Endothelial cell of umbilical vein (primary cell): ENCODE data around the gene CCDC157. TPM values are rescaled to one million over a fixed set of nuclear protein-coding genes. Genes with fewer than 3 reads are reported as not detected.

ENCODE experiments used
- BruUV-seq: library from RNA; stranded (reverse); fragments of 400-500 nt; replicated peaks from 2 replicates; lab custom pipeline; 2021; lab: Mats Ljungman, UMichigan
- CTCF ChIA-PET: fragments of 300-600, 350-600 bp; sonication (Branson Sonifier 250); formaldehyde crosslinking; loops from one replicate; lab custom pipeline; 2021; ENCODE audit warnings: antibody characterized with exemption, inconsistent platforms; lab: Charles Lee
- POLR2A ChIA-PET: fragments of 300-600, 350-600 bp; sonication (Branson Sonifier 250); formaldehyde crosslinking; loops from one replicate; lab custom pipeline; 2021; ENCODE audit warnings: antibody characterized with exemption, inconsistent platforms; lab: Charles Lee
- DNase-seq: peaks from one replicate; pipeline ENCODE4 v3.0.0-alpha.2; 2011; ENCODE audit warnings: low read depth, low spot score
- FAIRE-seq: peaks from 2 replicates; lab custom pipeline; 2011; peaks lifted over from hg19 to GRCh38; lab: Jason Lieb, UNC
- H2AFZ ChIP-seq: 2 replicates; pipeline ENCODE4 v1.6.0; 2012; ENCODE audit warnings: low read depth, low read length, control low read depth, inconsistent platforms
- H3K27ac ChIP-seq: 2 replicates; pipeline ENCODE4 v1.5.1; 2011; ENCODE audit warnings: low read depth, mild to moderate bottlenecking, control low read depth, low read length, moderate library complexity; ENCODE audit not compliant: insufficient read depth
- H3K27me3 ChIP-seq, 2 experiments: 2 replicates each; pipeline versions ENCODE4 v1.6.0 to v1.6.1; 2011; ENCODE audit warnings: low read length in 2 of 2, mixed read lengths in 1 of 2; ENCODE audit not compliant: control insufficient read depth in 2 of 2, insufficient read depth in 2 of 2
- H3K36me3 ChIP-seq, 2 experiments: 2 replicates in 1 of 2; 3 replicates in 1 of 2; pipeline ENCODE4 v1.5.1; 2011; ENCODE audit warnings: low read length in 2 of 2, mild to moderate bottlenecking in 1 of 2, moderate library complexity in 1 of 2; ENCODE audit not compliant: control insufficient read depth in 2 of 2, insufficient read depth in 2 of 2; ENCODE audit errors: extremely low read depth in 1 of 2
- H3K4me1 ChIP-seq: 3 replicates; pipeline ENCODE4 v1.5.1; 2011; ENCODE audit warnings: mild to moderate bottlenecking, low read length; ENCODE audit not compliant: control insufficient read depth, insufficient read depth; ENCODE audit errors: extremely low read depth
- H3K4me2 ChIP-seq: 2 replicates; pipeline ENCODE4 v1.6.1; 2011; ENCODE audit warnings: low read length, control low read depth, mixed read lengths; ENCODE audit not compliant: insufficient read depth
- H3K4me3 ChIP-seq, 3 experiments: fragments of 200-600 bp in 1 of 3; sonication (generic), shearing (Covaris generic) in 1 of 3; replicated peaks in 1 of 3; 2 replicates each; pipeline ENCODE4 v1.5.1; 2011 to 2016; ENCODE audit warnings: control low read depth in 3 of 3, low read length in 3 of 3, mild to moderate bottlenecking in 2 of 3, inconsistent platforms in 1 of 3, low read depth in 1 of 3, moderate library complexity in 1 of 3; ENCODE audit not compliant: insufficient read depth in 1 of 3
- H3K79me2 ChIP-seq: 2 replicates; pipeline ENCODE4 v1.6.0; 2012; ENCODE audit warnings: low read length, inconsistent platforms; ENCODE audit not compliant: control insufficient read depth, insufficient read depth
- H3K9ac ChIP-seq: replicated peaks from 2 replicates; pipeline ENCODE3; 2011; ENCODE audit warnings: low read length, control low read depth; ENCODE audit not compliant: insufficient read depth; ENCODE audit errors: extremely low read depth
- H3K9me1 ChIP-seq: replicated peaks from 3 replicates; pipeline ENCODE4 v1.6.0; 2011; ENCODE audit warnings: mild to moderate bottlenecking, low read length; ENCODE audit not compliant: control insufficient read depth, insufficient read depth; ENCODE audit errors: extremely low read depth
- H3K9me3 ChIP-seq: replicated peaks from 2 replicates; pipeline ENCODE4 v1.5.1; 2012; ENCODE audit warnings: low read length, inconsistent platforms; ENCODE audit not compliant: control insufficient read depth, insufficient read depth
- H4K20me1 ChIP-seq: replicated peaks from 2 replicates; pipeline ENCODE3; 2011; ENCODE audit warnings: mild to moderate bottlenecking, low read length; ENCODE audit not compliant: control insufficient read depth, insufficient read depth; ENCODE audit errors: extremely low read depth
- CTCF ChIP-seq, 2 donors: IDR thresholded peaks; 1 replicate in 1 of 2; 2 replicates in 1 of 2; pipeline ENCODE4 v1.5.1; 2011; ENCODE audit warnings: low read length in 2 of 2, mild to moderate bottlenecking in 2 of 2, moderate library complexity in 2 of 2, control low read depth in 1 of 2, inconsistent platforms in 1 of 2, low read depth in 1 of 2; ENCODE audit not compliant: insufficient read depth in 1 of 2; ENCODE audit errors: extremely low read depth in 1 of 2
- EZH2 ChIP-seq: IDR thresholded peaks from 2 replicates; pipeline ENCODE4 v1.6.1; 2012; ENCODE audit warnings: borderline replicate concordance, low read depth, mild to moderate bottlenecking, moderate library complexity, low read length, inconsistent platforms; ENCODE audit not compliant: severe bottlenecking
- FOS ChIP-seq: IDR thresholded peaks from 2 replicates; pipeline ENCODE4 v1.6.1; 2011; ENCODE audit warnings: mild to moderate bottlenecking, low read length, moderate library complexity, borderline replicate concordance; ENCODE audit not compliant: insufficient read depth
- GATA2 ChIP-seq: IDR thresholded peaks from 2 replicates; pipeline ENCODE4 v1.7.0; 2011; ENCODE audit warnings: low read depth, mild to moderate bottlenecking, moderate library complexity, mixed read lengths, low read length; ENCODE audit not compliant: insufficient read length, insufficient read depth
- JUN ChIP-seq: IDR thresholded peaks from 2 replicates; pipeline ENCODE4 v1.6.1; 2011; ENCODE audit warnings: borderline replicate concordance, low read depth; ENCODE audit not compliant: insufficient read length, insufficient read depth
- MAX ChIP-seq: IDR thresholded peaks from 2 replicates; pipeline ENCODE4 v1.6.1; 2011; ENCODE audit not compliant: insufficient read depth, insufficient read length
- MYC ChIP-seq: IDR thresholded peaks from one replicate; pipeline ENCODE4 v1.6.1; 2011; ENCODE audit warnings: mild to moderate bottlenecking, low read depth, low read length
- POLR2A ChIP-seq: IDR thresholded peaks from 2 replicates; pipeline ENCODE4 v1.6.1; 2012; ENCODE audit warnings: low read depth, mild to moderate bottlenecking, control low read depth, low read length
- POLR2AphosphoS5 ChIP-seq: IDR thresholded peaks from 2 replicates; pipeline ENCODE4 v1.6.1; 2012; ENCODE audit warnings: low read depth, mild to moderate bottlenecking, control low read depth, low read length, moderate library complexity; ENCODE audit not compliant: insufficient read depth
- dilution Hi-C: fragments of 300-500 bp; cut with MboI; formaldehyde crosslinking; loops from one replicate; pipeline ENCODE4 v1.15.0; 2019; ENCODE audit warnings: low sequenced_read_pairs; ENCODE audit not compliant: extremely low pct_ligation_motif_present
- intact Hi-C: fragments of 100-400 bp; cut with micrococcal nuclease; formaldehyde crosslinking; loops from one replicate; pipeline ENCODE4 v1.10.0; 2022
- polyA plus RNA-seq, 4 experiments: library from polyadenylated mRNA; depleted of rRNA in 3 of 4; stranded (reverse) in 3 of 4; unstranded in 1 of 4; fragments of >200 nt; gene quantifications; 2 replicates each; pipeline versions ENCODE4 v1.2.1 to v1.2.3, GENCODE V29; 2011 to 2012; ENCODE audit warnings: missing spikeins in 1 of 4
- total RNA-seq: library from RNA; stranded (reverse); gene quantifications from 2 replicates; pipeline ENCODE4 v1.2.3, GENCODE V29; 2021

The CCDC157 gene
- total and polyA plus RNA-seq, 2 donors (not counting 3 experiments of a cell fraction or from before 2014, with no cell fraction given) = 2.1 to 3.1 TPM

GRCh38 chr22:30334646-30335045 is 22.2 kb upstream of the CCDC157 start:
- no peak overlapping the region for H3K9ac ChIP-seq
- H3K9me3 ChIP-seq = no peaks in the 10 kb centered on the region
- dilution Hi-C loops = no loop called here
- no peak for DNase-seq
- no peaks in the 10 kb centered on the region for H4K20me1 ChIP-seq
- no peak for FAIRE-seq
- no peak for TF ChIP-seq JUN
- no peak for TF ChIP-seq POLR2AphosphoS5
- TF ChIP-seq MAX = no peak
- TF ChIP-seq POLR2A = no peak
- no peak for TF ChIP-seq CTCF (IDR thresholded peaks at IDR 0.05; ENCODE audit: extremely low read depth in 1 of 2, insufficient read depth in 1 of 2, low read depth in 1 of 2, low read length in 2 of 2)
- TF ChIP-seq MYC = no peak
- TF ChIP-seq GATA2 = no peak
- TF ChIP-seq EZH2 = no peak
- no peak for TF ChIP-seq FOS
- BruUV-seq = no TSS peak
- no peaks in the 10 kb centered on the region for H3K79me2 ChIP-seq
- no peak overlapping the region for H3K4me3 ChIP-seq
- ChIA-PET POLR2A (no interaction called here), CTCF (interaction anchor here (14.7 kb wide), 1 partner anchor 46 kb away, joined by 164 read pairs; the partner anchor contains the start of gene CASTOR1)
- intact Hi-C loops = no loop called here
- no peaks in the 10 kb centered on the region for H3K9me1 ChIP-seq
- H2AFZ ChIP-seq = no peak overlapping the region
- peaks cover 32 to 64% of the 10 kb centered on the region in 2 experiments for H3K36me3 ChIP-seq
- H3K4me2 ChIP-seq = no peak overlapping the region
- H3K27me3 ChIP-seq = no peaks in the 10 kb centered on the region
- no peak overlapping the region for H3K27ac ChIP-seq
- H3K4me1 ChIP-seq = no peaks in the 10 kb centered on the region
